HG02763 (cell line): ENCODE data around the gene CRYBG2.
A peak's percentile ranks its signal among the peaks of the same experiment; 100 is the strongest.
"Not testable (repeated sequence)": the region's sequence is repeated elsewhere in the genome, so short reads cannot be mapped to it uniquely, and the experiment has no call there.

Experiments used
- ATAC-seq: cut with Tn5 transposase; IDR thresholded peaks from one replicate; pipeline ENCODE4 v1.9.1; 2021; ENCODE audit warnings: mild to moderate bottlenecking, moderate library complexity; ENCODE audit not compliant: unreplicated experiment

Gene CRYBG2

GRCh38 chr1:26353976-26354820 is at the start of gene CRYBG2:
Gene CRYBG2, minus strand, starts transcription at chr1:26354130. Its CDS starts 7,473 bp downstream, at chr1:26346657.
- ATAC-seq = no peak

- no peak for ATAC-seq
Observed at GRCh38 chr1:26403656-26404055, 49.7 kb upstream of the CRYBG2 start.

- no peak for ATAC-seq
Observed at GRCh38 chr1:26401891-26402290, 48.0 kb upstream of the CRYBG2 start.

GRCh38 chr1:26399034-26399433 is 45.1 kb upstream of the CRYBG2 start:
- ATAC-seq = no peak

GRCh38 chr1:26395754-26396153 is 41.8 kb upstream of the CRYBG2 start:
- ATAC-seq = no peak

GRCh38 chr1:26391450-26391849 is 37.5 kb upstream of the CRYBG2 start:
- no peak for ATAC-seq

GRCh38 chr1:26389604-26390247 is 35.8 kb upstream of the CRYBG2 start:
- ATAC-seq = no peak

GRCh38 chr1:26388791-26389445 is 35.0 kb upstream of the CRYBG2 start:
- no peak for ATAC-seq

GRCh38 chr1:26387447-26387846 is 33.5 kb upstream of the CRYBG2 start:
- ATAC-seq = no peak

GRCh38 chr1:26385063-26385462 is 31.1 kb upstream of the CRYBG2 start:
- not testable (repeated sequence) for ATAC-seq

- no peak for ATAC-seq
Observed at GRCh38 chr1:26384076-26384475, 30.1 kb upstream of the CRYBG2 start.

GRCh38 chr1:26378879-26379251 is 24.9 kb upstream of the CRYBG2 start:
- no peak for ATAC-seq

- peak; percentile 78 for ATAC-seq
Observed at GRCh38 chr1:26378088-26378878, 24.4 kb upstream of the CRYBG2 start.

GRCh38 chr1:26376050-26376449 is 22.1 kb upstream of the CRYBG2 start:
- no peak for ATAC-seq

GRCh38 chr1:26375081-26375480 is 21.2 kb upstream of the CRYBG2 start:
- no peak for ATAC-seq

- ATAC-seq = not testable (repeated sequence)
Observed at GRCh38 chr1:26374361-26374760, 20.4 kb upstream of the CRYBG2 start.

- ATAC-seq = no peak
Observed at GRCh38 chr1:26373789-26374188, 19.9 kb upstream of the CRYBG2 start.

- ATAC-seq = no peak
Observed at GRCh38 chr1:26373281-26373680, 19.4 kb upstream of the CRYBG2 start.

- ATAC-seq = not testable (repeated sequence)
Observed at GRCh38 chr1:26372611-26373010, 18.7 kb upstream of the CRYBG2 start, which contains the start of gene ZNF683. Gene ZNF683, minus strand, starts transcription at chr1:26372750. Its CDS starts 4,179 bp downstream, at chr1:26368571.

GRCh38 chr1:26372039-26372438 is 18.1 kb upstream of the CRYBG2 start:
- no peak for ATAC-seq
